Stimulated activated CD4-positive, alpha-beta T cell treated with anti-CD3 and anti-CD28 coated beads, Interleukin-4, amount 100 ng/mL, for 1 hour (primary cell): ENCODE measurements around the gene NRTN.
A peak's percentile ranks its signal among the peaks of the same experiment; 100 is the strongest.

Source experiments
- DNase-seq: peaks from one replicate; pipeline ENCODE4 v3.0.0-alpha.2; 2020

Gene NRTN

GRCh38 chr19:5817218-5817617, 12.4 kb downstream of the NRTN start:
- DNase-seq: no peak

GRCh38 chr19:5818594-5818993, 13.7 kb downstream of the NRTN start:
- DNase-seq: no peak

- DNase-seq: no peak
Observed at GRCh38 chr19:5820785-5821184, 15.9 kb downstream of the NRTN start.

- no peak for DNase-seq
Observed at GRCh38 chr19:5821521-5822180, 16.8 kb downstream of the NRTN start.

- DNase-seq: no peak
Observed at GRCh38 chr19:5822181-5822844, 17.4 kb downstream of the NRTN start.

GRCh38 chr19:5823579-5824281, 18.9 kb downstream of the NRTN start:
- no peak for DNase-seq

- no peak for DNase-seq
Observed at GRCh38 chr19:5824751-5825150, 19.9 kb downstream of the NRTN start.

GRCh38 chr19:5825178-5825577, 20.3 kb downstream of the NRTN start:
- DNase-seq: no peak

GRCh38 chr19:5826531-5827341, 21.9 kb downstream of the NRTN start:
- DNase-seq: peak; percentile 16

GRCh38 chr19:5827342-5827890, 22.5 kb downstream of the NRTN start:
- DNase-seq: no peak

- DNase-seq: peak; percentile 95
Observed at GRCh38 chr19:5827891-5828660, 23.2 kb downstream of the NRTN start.

GRCh38 chr19:5828661-5829566, 24.0 kb downstream of the NRTN start:
- DNase-seq: peak; percentile 43

- DNase-seq: no peak
Observed at GRCh38 chr19:5829567-5830310, 24.9 kb downstream of the NRTN start.

- DNase-seq: no peak
Observed at GRCh38 chr19:5831159-5831558, 26.3 kb downstream of the NRTN start.

GRCh38 chr19:5832061-5832460, 27.2 kb downstream of the NRTN start:
- DNase-seq: no peak

- no peak for DNase-seq
Observed at GRCh38 chr19:5832527-5833216, 27.8 kb downstream of the NRTN start.

GRCh38 chr19:5837761-5838352, 33.0 kb downstream of the NRTN start:
- DNase-seq: no peak

- no peak for DNase-seq
Observed at GRCh38 chr19:5838353-5839064, 33.6 kb downstream of the NRTN start.
